H1 (cell line): ENCODE results near the gene GLIS2. TPM values are rescaled to one million over a fixed set of nuclear protein-coding genes. Genes with fewer than 3 reads are reported as not detected.

Experiments used
- BACH1 ChIP-seq: IDR thresholded peaks from 2 replicates; pipeline ENCODE4 v1.6.1; 2012; ENCODE audit warnings: low read length, improper control_type of control experiment
- BRCA1 ChIP-seq: IDR thresholded peaks from 2 replicates; pipeline ENCODE4 v1.6.1; 2012; ENCODE audit warnings: low read depth, low read length, improper control_type of control experiment
- CHD1 ChIP-seq: IDR thresholded peaks from 2 replicates; pipeline ENCODE4 v1.6.1; 2012; ENCODE audit warnings: low read depth, low read length, improper control_type of control experiment
- E2F6 ChIP-seq: IDR thresholded peaks from 2 replicates; pipeline ENCODE4 v1.6.1; 2012; ENCODE audit warnings: inconsistent platforms
- EGR1 ChIP-seq: IDR thresholded peaks from 2 replicates; pipeline ENCODE4 v1.6.1; 2011; ENCODE audit warnings: low read depth, low read length, borderline replicate concordance
- EP300 ChIP-seq, 2 experiments: IDR thresholded peaks; 1 replicate in 1 of 2; 2 replicates in 1 of 2; pipeline ENCODE4 v1.6.1; 2011 to 2012; ENCODE audit warnings: low read depth in 2 of 2, low read length in 2 of 2, mild to moderate bottlenecking in 2 of 2, borderline replicate concordance in 1 of 2, inconsistent platforms in 1 of 2, moderate library complexity in 1 of 2
- HDAC2 ChIP-seq, 2 experiments: fragments of 300-600 bp in 1 of 2; sonication (generic) in 1 of 2; IDR thresholded peaks; 2 replicates each; pipeline ENCODE4 v1.6.1; 2011 to 2012; ENCODE audit warnings: low read depth in 2 of 2, low read length in 2 of 2, mild to moderate bottlenecking in 2 of 2, moderate library complexity in 2 of 2, borderline replicate concordance in 1 of 2, inconsistent platforms in 1 of 2
- HDAC6 ChIP-seq: IDR thresholded peaks from one replicate; pipeline ENCODE4 v1.7.1; 2012; ENCODE audit warnings: low read depth, mild to moderate bottlenecking, inconsistent platforms, low read length, moderate library complexity
- KDM4A ChIP-seq: IDR thresholded peaks from one replicate; pipeline ENCODE4 v1.7.1; 2012; ENCODE audit warnings: low read depth, mild to moderate bottlenecking, moderate library complexity, low read length, inconsistent platforms; ENCODE audit not compliant: severe bottlenecking
- KDM5A ChIP-seq: fragments of 200-600 bp; IDR thresholded peaks from 2 replicates; pipeline ENCODE4 v1.7.1; 2012; ENCODE audit warnings: mild to moderate bottlenecking, low read length, inconsistent platforms, mixed read lengths
- NANOG ChIP-seq: IDR thresholded peaks from 2 replicates; pipeline ENCODE4 v1.6.1; 2011; ENCODE audit warnings: low read length, low read depth, mild to moderate bottlenecking, inconsistent platforms; ENCODE audit not compliant: insufficient read depth, poor library complexity, severe bottlenecking
- POLR2A ChIP-seq, 2 experiments: IDR thresholded peaks; 1 replicate in 1 of 2; 2 replicates in 1 of 2; pipeline ENCODE4 v1.6.1; 2011; ENCODE audit warnings: low read depth in 2 of 2, low read length in 2 of 2, mild to moderate bottlenecking in 2 of 2; ENCODE audit errors: control extremely low read depth in 1 of 2
- POLR2AphosphoS5 ChIP-seq: IDR thresholded peaks from 2 replicates; pipeline ENCODE4 v1.6.1; 2011; ENCODE audit warnings: low read depth, low read length
- RNF2 ChIP-seq: fragments of 200-900, 300-1000 bp; sonication (generic); IDR thresholded peaks from 2 replicates; pipeline ENCODE4 v1.7.1; 2016; ENCODE audit warnings: borderline replicate concordance, low read depth, mild to moderate bottlenecking, antibody characterized with exemption, low read length; ENCODE audit not compliant: poor library complexity, severe bottlenecking; ENCODE audit errors: missing control alignments
- RXRA ChIP-seq: IDR thresholded peaks from 2 replicates; pipeline ENCODE4 v1.6.1; 2011; ENCODE audit warnings: low read depth, mild to moderate bottlenecking, low read length, moderate library complexity; ENCODE audit not compliant: insufficient read depth
- SAP30 ChIP-seq: fragments of 300-600 bp; sonication (generic); IDR thresholded peaks from 2 replicates; pipeline ENCODE4 v1.7.1; 2012; ENCODE audit warnings: low read length, moderate library complexity, mild to moderate bottlenecking, inconsistent platforms; ENCODE audit not compliant: insufficient read depth, insufficient replicate concordance
- SIN3A ChIP-seq, 2 experiments: IDR thresholded peaks in 1 of 2; conservative IDR thresholded peaks in 1 of 2; 2 replicates each; pipeline ENCODE4 v1.6.1; 2011 to 2012; ENCODE audit warnings: low read length in 2 of 2, improper control_type of control experiment in 1 of 2, low read depth in 1 of 2, mild to moderate bottlenecking in 1 of 2
- SP2 ChIP-seq: IDR thresholded peaks from 2 replicates; pipeline ENCODE4 v1.6.1; 2012; ENCODE audit warnings: mild to moderate bottlenecking, low read length, inconsistent platforms
- polyA plus RNA-seq, 7 experiments: library from polyadenylated mRNA; depleted of rRNA in 3 of 7; stranded (reverse) in 5 of 7; unstranded in 2 of 7; fragments of >200 nt in 5 of 7; fragments of 200-250 nt in 2 of 7; gene quantifications; 1 replicate in 5 of 7; 2 replicates in 1 of 7; 4 replicates in 1 of 7; pipeline versions ENCODE4 v1.2.1 to v1.2.3, GENCODE V29; 2011 to 2013; ENCODE audit warnings: missing spikeins in 2 of 7, mixed read lengths in 2 of 7
- total RNA-seq: library from RNA; stranded (reverse); fragmentation: NEBNext Ultra II Directional; extraction: Animal tissue kit (Norgen Biotek cat#: 25700); gene quantifications from 2 replicates; pipeline ENCODE4 v1.2.1, GENCODE V29; 2021
- TF ChIP-seq, protein P1 (sequence below), 3 experiments: IDR thresholded peaks; 1 replicate in 2 of 3; 2 replicates in 1 of 3; pipeline versions ENCODE4 v1.5.1 to v1.6.1; 2011; ENCODE audit warnings: low read length in 3 of 3, mild to moderate bottlenecking in 3 of 3, inconsistent platforms in 2 of 3, low read depth in 1 of 3, moderate library complexity in 1 of 3; ENCODE audit not compliant: insufficient read depth in 1 of 3; ENCODE audit errors: control extremely low read depth in 1 of 3

Gene GLIS2
- total and polyA plus RNA-seq, 2 of the 8 experiments (the other 6 are each of a cell fraction or from before 2014, with no cell fraction given): 4.3 to 17.4 TPM

DNA sequence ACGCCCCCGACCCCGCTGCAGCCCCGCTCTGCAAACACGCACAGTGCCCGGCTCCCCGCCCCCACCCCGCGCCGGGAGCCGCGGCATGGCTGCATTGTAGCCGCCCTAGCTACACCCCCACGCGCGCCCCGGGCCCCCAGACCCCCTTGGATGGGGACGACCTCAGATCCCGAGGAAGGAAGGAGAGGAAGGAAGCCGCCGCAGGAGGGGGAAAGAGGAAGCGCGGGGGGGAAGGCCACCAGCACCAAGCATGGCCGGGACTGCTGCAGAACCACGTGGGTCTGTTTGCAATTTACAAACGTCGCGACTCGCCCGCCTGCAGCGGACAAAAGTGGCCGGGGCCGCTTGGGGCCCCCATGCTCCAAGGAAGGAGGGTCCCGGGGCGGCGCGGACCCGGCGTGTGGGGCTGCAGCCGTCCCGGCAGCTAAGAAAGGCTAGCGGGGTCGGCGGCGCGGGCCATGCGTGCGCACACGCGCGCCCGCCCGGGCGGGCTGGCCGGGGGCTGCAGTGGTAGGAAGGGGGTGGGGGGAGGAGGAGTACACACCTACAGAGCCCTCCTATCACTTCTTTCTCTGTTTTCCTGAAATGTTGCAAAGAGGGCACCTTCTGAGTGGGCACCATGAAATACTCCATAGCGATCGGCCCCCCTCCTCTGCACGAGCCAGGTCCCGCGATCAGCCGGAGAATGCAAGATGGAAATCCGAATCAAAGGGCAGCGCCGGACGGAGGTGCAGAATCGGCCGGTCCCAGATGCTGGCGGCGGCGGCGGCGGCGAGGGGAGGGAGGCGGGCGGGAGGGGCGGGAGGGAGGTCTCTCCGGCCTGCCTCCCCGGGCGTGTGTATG lies 43.5 kb upstream of the GLIS2 start (continued):
- TF ChIP-seq SIN3A (conservative IDR thresholded peaks at IDR 0.05 in 1 of 2, IDR thresholded peaks at IDR 0.05 in 1 of 2; ENCODE audit: low read depth in 1 of 2, low read length in 2 of 2): peak in 1 of 2 experiments; percentile 75; a peak in 2 of 4 replicates
- TF ChIP-seq HDAC2 (IDR thresholded peaks at IDR 0.05; ENCODE audit: borderline replicate concordance in 1 of 2, low read depth in 2 of 2, low read length in 2 of 2): no peak
- TF ChIP-seq CHD1: no peak
- no peak for TF ChIP-seq E2F6
- TF ChIP-seq POLR2A (IDR thresholded peaks at IDR 0.05; ENCODE audit: control extremely low read depth in 1 of 2, low read depth in 2 of 2, low read length in 2 of 2): peak in 1 of 2 experiments; percentile 80; a peak in 2 of 3 replicates
- no peak for TF ChIP-seq RXRA
- TF ChIP-seq BRCA1: no peak
- no peak for TF ChIP-seq SAP30
- TF ChIP-seq POLR2AphosphoS5: peak; percentile 40
- no peak for TF ChIP-seq RNF2
- no peak for TF ChIP-seq HDAC6
- TF ChIP-seq EGR1: no peak
- TF ChIP-seq SP2: no peak
- no peak for TF ChIP-seq NANOG
- no peak for TF ChIP-seq KDM4A
- TF ChIP-seq BACH1: no peak
- TF ChIP-seq EP300 (IDR thresholded peaks at IDR 0.05; ENCODE audit: borderline replicate concordance in 1 of 2, low read depth in 2 of 2, low read length in 2 of 2): no peak
- TF ChIP-seq, protein P1, sequence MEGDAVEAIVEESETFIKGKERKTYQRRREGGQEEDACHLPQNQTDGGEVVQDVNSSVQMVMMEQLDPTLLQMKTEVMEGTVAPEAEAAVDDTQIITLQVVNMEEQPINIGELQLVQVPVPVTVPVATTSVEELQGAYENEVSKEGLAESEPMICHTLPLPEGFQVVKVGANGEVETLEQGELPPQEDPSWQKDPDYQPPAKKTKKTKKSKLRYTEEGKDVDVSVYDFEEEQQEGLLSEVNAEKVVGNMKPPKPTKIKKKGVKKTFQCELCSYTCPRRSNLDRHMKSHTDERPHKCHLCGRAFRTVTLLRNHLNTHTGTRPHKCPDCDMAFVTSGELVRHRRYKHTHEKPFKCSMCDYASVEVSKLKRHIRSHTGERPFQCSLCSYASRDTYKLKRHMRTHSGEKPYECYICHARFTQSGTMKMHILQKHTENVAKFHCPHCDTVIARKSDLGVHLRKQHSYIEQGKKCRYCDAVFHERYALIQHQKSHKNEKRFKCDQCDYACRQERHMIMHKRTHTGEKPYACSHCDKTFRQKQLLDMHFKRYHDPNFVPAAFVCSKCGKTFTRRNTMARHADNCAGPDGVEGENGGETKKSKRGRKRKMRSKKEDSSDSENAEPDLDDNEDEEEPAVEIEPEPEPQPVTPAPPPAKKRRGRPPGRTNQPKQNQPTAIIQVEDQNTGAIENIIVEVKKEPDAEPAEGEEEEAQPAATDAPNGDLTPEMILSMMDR (IDR thresholded peaks at IDR 0.05; ENCODE audit: control extremely low read depth in 1 of 3, insufficient read depth in 1 of 3, low read depth in 1 of 3, low read length in 3 of 3): no peak
- no peak for TF ChIP-seq KDM5A
